ENCODE results near the gene UAP1.
"Not testable (repeated sequence)": the region's sequence is repeated elsewhere in the genome, so short reads cannot be mapped to it uniquely, and the experiment has no call there.

DNA sequence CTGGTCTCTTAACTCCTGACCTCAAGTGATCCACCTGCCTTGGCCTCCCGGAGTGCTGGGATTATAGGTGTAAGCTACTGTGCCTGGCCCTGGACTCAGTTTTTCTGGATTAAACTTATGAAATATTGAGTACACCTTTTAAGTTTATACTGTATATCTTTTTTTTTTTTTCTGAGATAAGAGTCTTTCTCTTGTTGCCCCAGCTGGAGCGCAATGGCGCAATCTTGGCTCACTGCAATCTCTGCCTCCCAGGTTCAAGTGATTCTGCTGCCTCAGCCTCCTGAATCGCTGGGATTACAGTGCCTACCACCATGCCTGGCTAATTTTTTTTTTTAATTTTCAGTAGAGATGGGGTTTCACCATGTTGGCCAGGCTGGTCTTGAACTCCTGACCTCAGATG, 23.6 kb downstream of the UAP1 start:
- TF ChIP-seq, protein P1, sequence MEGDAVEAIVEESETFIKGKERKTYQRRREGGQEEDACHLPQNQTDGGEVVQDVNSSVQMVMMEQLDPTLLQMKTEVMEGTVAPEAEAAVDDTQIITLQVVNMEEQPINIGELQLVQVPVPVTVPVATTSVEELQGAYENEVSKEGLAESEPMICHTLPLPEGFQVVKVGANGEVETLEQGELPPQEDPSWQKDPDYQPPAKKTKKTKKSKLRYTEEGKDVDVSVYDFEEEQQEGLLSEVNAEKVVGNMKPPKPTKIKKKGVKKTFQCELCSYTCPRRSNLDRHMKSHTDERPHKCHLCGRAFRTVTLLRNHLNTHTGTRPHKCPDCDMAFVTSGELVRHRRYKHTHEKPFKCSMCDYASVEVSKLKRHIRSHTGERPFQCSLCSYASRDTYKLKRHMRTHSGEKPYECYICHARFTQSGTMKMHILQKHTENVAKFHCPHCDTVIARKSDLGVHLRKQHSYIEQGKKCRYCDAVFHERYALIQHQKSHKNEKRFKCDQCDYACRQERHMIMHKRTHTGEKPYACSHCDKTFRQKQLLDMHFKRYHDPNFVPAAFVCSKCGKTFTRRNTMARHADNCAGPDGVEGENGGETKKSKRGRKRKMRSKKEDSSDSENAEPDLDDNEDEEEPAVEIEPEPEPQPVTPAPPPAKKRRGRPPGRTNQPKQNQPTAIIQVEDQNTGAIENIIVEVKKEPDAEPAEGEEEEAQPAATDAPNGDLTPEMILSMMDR (IDR thresholded peaks at IDR 0.05), result not testable (repeated sequence)
- not testable (repeated sequence) for TF ChIP-seq POLR2A (IDR thresholded peaks at IDR 0.05)

Measured in right lobe of liver (tissue), 4 donors.